Nephron (organoid): Measurements from ENCODE around the gene SYNDIG1L.

Experiments used
- H3K27ac Mint-ChIP-seq, 3 experiments: 2 replicates each; pipeline ENCODE4 v1.8.0; 2020; ENCODE audit warnings: mixed read lengths in 3 of 3, mild to moderate bottlenecking in 2 of 3, moderate library complexity in 1 of 3
- H3K27me3 Mint-ChIP-seq: 2 replicates; pipeline ENCODE4 v1.8.0; 2021; ENCODE audit warnings: low read depth, mild to moderate bottlenecking, moderate library complexity, mixed read lengths
- H3K36me3 Mint-ChIP-seq: 2 replicates; pipeline ENCODE4 v1.8.0; 2020; ENCODE audit warnings: low read depth, mixed read lengths
- H3K4me1 Mint-ChIP-seq: 2 replicates; pipeline ENCODE4 v1.8.0; 2020; ENCODE audit warnings: mixed read lengths
- H3K4me3 Mint-ChIP-seq, 3 experiments: 2 replicates each; pipeline ENCODE4 v1.8.0; 2020; ENCODE audit warnings: mild to moderate bottlenecking in 3 of 3, mixed read lengths in 3 of 3, moderate library complexity in 2 of 3
- H3K9me3 Mint-ChIP-seq: 2 replicates; pipeline ENCODE4 v1.8.0; 2020; ENCODE audit warnings: mixed read lengths
- TF ChIP-seq, protein P1 (sequence below), 3 experiments: fragments of 200-600 bp; sonication (generic); IDR thresholded peaks; one replicate each; pipeline ENCODE4 v1.5.0; 2021; ENCODE audit warnings: antibody characterized with exemption in 3 of 3; ENCODE audit not compliant: unreplicated experiment in 3 of 3

SYNDIG1L gene

DNA sequence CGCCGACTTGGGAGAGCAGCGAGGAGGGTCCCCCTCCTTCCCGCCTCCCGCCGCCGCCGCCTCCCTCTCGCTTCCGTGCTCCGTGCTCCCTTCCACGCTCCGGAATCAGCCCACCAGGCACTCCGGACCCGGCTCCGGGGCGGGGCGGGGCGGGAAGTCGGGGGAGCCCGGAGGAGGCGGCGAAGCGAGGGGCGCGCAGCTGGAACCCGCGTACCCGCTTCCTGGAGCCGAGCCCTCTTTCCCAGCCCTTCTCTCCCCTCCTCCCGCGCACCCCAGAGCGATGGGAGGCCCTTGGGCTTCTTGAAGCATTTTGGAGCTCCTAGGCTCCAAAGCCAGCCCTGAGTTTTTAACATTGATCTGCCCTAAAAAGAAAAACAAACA, at the start of gene SYNDIG1L:
Gene SYNDIG1L, minus strand, starts transcription at position 9 of the 381 bp plus-strand sequence. CDS start 16,466 bp downstream, outside the sequence.
- no peak within 1 kb of the TSS for H3K27ac Mint-ChIP-seq
- TF ChIP-seq, protein P1, sequence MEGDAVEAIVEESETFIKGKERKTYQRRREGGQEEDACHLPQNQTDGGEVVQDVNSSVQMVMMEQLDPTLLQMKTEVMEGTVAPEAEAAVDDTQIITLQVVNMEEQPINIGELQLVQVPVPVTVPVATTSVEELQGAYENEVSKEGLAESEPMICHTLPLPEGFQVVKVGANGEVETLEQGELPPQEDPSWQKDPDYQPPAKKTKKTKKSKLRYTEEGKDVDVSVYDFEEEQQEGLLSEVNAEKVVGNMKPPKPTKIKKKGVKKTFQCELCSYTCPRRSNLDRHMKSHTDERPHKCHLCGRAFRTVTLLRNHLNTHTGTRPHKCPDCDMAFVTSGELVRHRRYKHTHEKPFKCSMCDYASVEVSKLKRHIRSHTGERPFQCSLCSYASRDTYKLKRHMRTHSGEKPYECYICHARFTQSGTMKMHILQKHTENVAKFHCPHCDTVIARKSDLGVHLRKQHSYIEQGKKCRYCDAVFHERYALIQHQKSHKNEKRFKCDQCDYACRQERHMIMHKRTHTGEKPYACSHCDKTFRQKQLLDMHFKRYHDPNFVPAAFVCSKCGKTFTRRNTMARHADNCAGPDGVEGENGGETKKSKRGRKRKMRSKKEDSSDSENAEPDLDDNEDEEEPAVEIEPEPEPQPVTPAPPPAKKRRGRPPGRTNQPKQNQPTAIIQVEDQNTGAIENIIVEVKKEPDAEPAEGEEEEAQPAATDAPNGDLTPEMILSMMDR (IDR thresholded peaks at IDR 0.05; ENCODE audit: unreplicated experiment in 3 of 3): no peak
- H3K27me3 Mint-ChIP-seq: peaks cover 82% of the 10 kb centered on the region
- H3K4me3 Mint-ChIP-seq: peak within 1 kb of the TSS; percentile 27 to 72 (median 28)
- H3K9me3 Mint-ChIP-seq: peaks cover 2% of the 10 kb centered on the region
- no peaks in the 10 kb centered on the region for H3K4me1 Mint-ChIP-seq
- no peaks in the 10 kb centered on the region for H3K36me3 Mint-ChIP-seq

DNA sequence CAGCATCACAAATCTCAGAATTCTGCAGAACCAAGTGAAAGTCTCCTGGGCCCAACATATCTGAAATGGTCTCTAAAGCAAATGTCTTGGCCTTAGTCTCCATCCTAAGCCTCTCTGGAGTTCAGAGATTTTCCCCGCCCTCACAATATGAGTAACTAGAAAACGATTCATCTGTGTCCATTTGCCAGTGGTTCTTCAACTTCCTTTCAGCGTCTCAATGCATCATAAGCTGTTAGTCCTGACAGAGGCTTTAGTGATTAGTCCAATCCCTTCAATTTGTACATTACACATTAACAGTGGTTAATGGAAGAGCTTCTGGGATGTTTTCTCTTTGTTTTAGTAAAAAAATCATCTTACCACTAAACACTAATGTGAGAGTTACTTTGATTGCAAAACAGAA, 49.7 kb upstream of the SYNDIG1L start:
- Mint-ChIP-seq H3K27ac (no peak overlapping the region), H3K36me3 (peaks cover 36% of the 10 kb centered on the region), H3K4me1 (peaks cover 6% of the 10 kb centered on the region), H3K4me3 (no peak overlapping the region), H3K9me3 (no peaks in the 10 kb centered on the region), H3K27me3 (no peaks in the 10 kb centered on the region)
- TF ChIP-seq, protein P1 (IDR thresholded peaks at IDR 0.05; ENCODE audit: unreplicated experiment in 3 of 3): no peak

DNA sequence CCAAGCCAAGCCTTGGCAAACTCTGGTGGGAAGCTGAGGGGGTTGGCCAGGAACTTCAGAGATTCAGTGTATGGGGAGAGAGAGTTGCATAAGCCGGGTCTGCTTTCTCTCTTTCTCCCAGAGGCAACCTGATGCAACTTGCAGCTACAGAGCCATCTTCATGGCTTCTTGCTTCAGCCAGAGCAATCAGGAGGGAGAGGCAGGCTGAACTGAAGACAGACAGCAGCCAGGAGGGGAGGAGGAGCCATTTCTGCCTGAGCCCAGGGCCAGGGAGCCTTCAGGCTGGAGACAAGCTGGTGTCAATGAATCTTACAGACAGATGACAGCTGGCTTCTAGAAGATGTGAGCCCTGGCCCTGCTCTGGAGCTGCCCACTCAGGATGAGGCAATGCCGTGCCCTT, 48.4 kb upstream of the SYNDIG1L start:
- Mint-ChIP-seq H3K4me1 (peaks cover 6% of the 10 kb centered on the region), H3K9me3 (no peaks in the 10 kb centered on the region)

DNA sequence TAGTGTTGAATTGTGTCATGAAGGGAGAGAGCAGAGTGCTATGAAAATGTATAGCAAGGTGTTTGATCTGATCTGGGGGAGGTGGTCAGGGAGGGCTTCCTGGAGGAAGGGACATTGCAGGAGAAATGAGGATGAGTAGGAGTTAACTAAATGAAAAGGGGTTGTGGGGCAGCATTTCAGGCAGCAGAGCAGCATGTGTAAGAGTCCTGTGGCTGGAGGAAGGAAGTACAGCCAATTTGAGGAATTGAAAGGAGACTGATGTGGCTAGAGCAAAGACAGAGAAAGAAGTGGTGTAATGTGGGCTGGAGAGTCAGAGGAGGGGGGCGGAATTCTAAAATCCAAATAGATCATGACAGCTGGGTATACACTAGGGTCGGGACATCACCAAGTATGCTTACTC, 46.6 kb upstream of the SYNDIG1L start:
- H3K4me3 Mint-ChIP-seq: no peak overlapping the region
- H3K9me3 Mint-ChIP-seq: no peaks in the 10 kb centered on the region
- H3K27me3 Mint-ChIP-seq: peaks cover 4% of the 10 kb centered on the region
- TF ChIP-seq, protein P1 (IDR thresholded peaks at IDR 0.05; ENCODE audit: unreplicated experiment in 3 of 3): no peak
- H3K36me3 Mint-ChIP-seq: peaks cover 26% of the 10 kb centered on the region
- no peak overlapping the region for H3K27ac Mint-ChIP-seq
- peaks cover 6% of the 10 kb centered on the region for H3K4me1 Mint-ChIP-seq

More for the DNA sequence above, 48.4 kb upstream of the SYNDIG1L start:
- Mint-ChIP-seq H3K27ac (no peak overlapping the region), H3K36me3 (peaks cover 30% of the 10 kb centered on the region), H3K4me3 (no peak overlapping the region), H3K27me3 (peaks cover 4% of the 10 kb centered on the region)
- TF ChIP-seq, protein P1 (IDR thresholded peaks at IDR 0.05; ENCODE audit: unreplicated experiment in 3 of 3): no peak

DNA sequence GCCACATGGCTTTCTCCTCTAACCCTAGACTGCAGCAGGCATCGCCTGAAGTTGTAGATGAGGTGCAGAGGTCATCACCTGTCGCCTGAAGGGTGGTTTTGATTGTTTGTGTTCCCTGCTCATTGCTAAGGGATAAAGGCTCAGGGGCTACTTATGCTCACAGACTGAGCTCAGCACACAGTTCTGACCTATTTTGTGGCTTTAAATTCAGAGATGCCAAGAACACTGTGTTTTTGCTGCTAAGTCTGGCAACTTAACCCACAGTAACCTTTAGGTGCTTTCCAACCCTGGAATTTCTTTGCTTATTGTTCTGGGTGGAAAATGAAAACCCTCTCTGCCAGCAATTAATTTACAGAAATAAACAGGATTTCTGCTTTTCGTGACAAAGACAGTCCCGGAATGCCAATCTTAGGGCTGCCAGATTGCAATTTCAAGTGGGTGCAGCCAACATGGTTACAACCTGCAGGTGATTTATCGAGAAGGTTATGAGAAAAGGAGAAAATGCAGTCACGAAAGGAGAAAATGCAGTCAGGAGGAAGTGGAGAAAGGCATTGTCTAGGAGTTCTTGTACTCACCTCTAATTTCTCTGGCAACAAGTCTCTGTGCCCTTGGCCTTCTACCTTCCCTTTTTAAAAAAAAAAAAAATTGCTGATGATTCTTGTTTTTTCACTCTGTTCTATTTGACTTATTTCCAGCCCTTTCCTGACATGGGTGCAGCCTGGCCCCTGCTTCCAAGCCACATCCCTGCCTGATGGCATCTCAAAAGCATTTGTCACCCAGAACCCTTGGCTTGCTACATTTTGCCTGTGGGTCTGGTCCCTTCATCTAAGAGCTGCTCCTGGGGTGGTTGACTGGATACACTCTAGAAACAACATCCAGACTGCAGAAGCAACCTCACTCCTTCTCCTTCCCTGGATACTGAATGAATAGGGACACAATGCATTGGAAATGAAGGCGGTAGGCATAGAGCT, 43.8 kb upstream of the SYNDIG1L start:
- TF ChIP-seq, protein P1 (IDR thresholded peaks at IDR 0.05; ENCODE audit: unreplicated experiment in 3 of 3): no peak
- Mint-ChIP-seq H3K27ac (no peak overlapping the region), H3K4me3 (no peak overlapping the region), H3K36me3 (peaks cover 13% of the 10 kb centered on the region), H3K4me1 (peaks cover 6% of the 10 kb centered on the region), H3K9me3 (no peaks in the 10 kb centered on the region), H3K27me3 (peaks cover 4% of the 10 kb centered on the region)
